K562 (cell line): Measurements from ENCODE around the gene KMT2C. TPM values are rescaled to one million over a fixed set of nuclear protein-coding genes. Genes with fewer than 3 reads are reported as not detected.
A peak's percentile ranks its signal among the peaks of the same experiment; 100 is the strongest.

ENCODE experiments used
- DEAF1 ChIP-seq: fragments of 450-650 bp; formaldehyde crosslinking; IDR thresholded peaks from 2 replicates; pipeline ENCODE4 v1.4.0; 2020; ENCODE audit warnings: mild to moderate bottlenecking, moderate library complexity
- EP400 ChIP-seq: fragments of 450-650 bp; IDR thresholded peaks from 2 replicates; pipeline ENCODE4 v1.6.1; 2017; ENCODE audit warnings: antibody characterized with exemption, mild to moderate bottlenecking, moderate library complexity
- ILF3 ChIP-seq: fragments of 450-650 bp; IDR thresholded peaks from 2 replicates; pipeline ENCODE4 v1.6.1; 2018; ENCODE audit warnings: antibody characterized with exemption, mild to moderate bottlenecking, moderate library complexity, borderline replicate concordance
- REST ChIP-seq, 2 experiments: fragments of 450-650 bp; formaldehyde crosslinking in 1 of 2; IDR thresholded peaks; 2 replicates each; pipeline versions ENCODE4 v1.4.0 to v1.6.1; 2014 to 2020; ENCODE audit warnings: mild to moderate bottlenecking in 2 of 2, borderline replicate concordance in 1 of 2, low read depth in 1 of 2
- SRSF7 ChIP-seq: fragments of 200-400 bp; formaldehyde crosslinking; optimal IDR thresholded peaks from 2 replicates; pipeline ENCODE3; 2017; ENCODE audit warnings: mild to moderate bottlenecking, low read depth, low read length
- TEAD4 ChIP-seq, 2 experiments: sonication (generic) in 1 of 2; formaldehyde crosslinking in 1 of 2; IDR thresholded peaks; 2 replicates each; pipeline versions ENCODE4 v1.6.1 to v1.8.0; 2012 to 2022; ENCODE audit warnings: borderline replicate concordance in 1 of 2, inconsistent platforms in 1 of 2, low read length in 1 of 2, mild to moderate bottlenecking in 1 of 2, missing genetic modification reagents in 1 of 2
- ZNF274 ChIP-seq: IDR thresholded peaks from 2 replicates; pipeline ENCODE4 v1.6.1; 2011; ENCODE audit warnings: low read depth, mild to moderate bottlenecking, low read length, moderate library complexity, borderline replicate concordance
- ZNF512 ChIP-seq: IDR thresholded peaks from 2 replicates; pipeline ENCODE4 v1.6.1; 2016; ENCODE audit warnings: missing genetic modification characterization, missing compliant biosample characterization
- polyA plus RNA-seq, 8 experiments: library from polyadenylated mRNA; depleted of rRNA in 4 of 8; stranded (reverse) in 5 of 8; unstranded in 3 of 8; fragments of >200 nt; fragmentation: Nextera tagmentation in 2 of 8; fragmentation: Illumina TruSeq in 1 of 8; extraction: Ambion mirVana in 2 of 8; extraction: Trizol in 1 of 8; gene quantifications; 2 replicates each; pipeline versions ENCODE4 v1.2.1 to v1.2.3, GENCODE V29; 2011 to 2014; ENCODE audit warnings: inconsistent platforms in 1 of 8, missing spikeins in 1 of 8
- total RNA-seq, 7 experiments: library from RNA; depleted of rRNA in 6 of 7; stranded (reverse); fragments of >200 nt in 6 of 7; fragmentation: Illumina TruSeq in 2 of 7; extraction: Trizol in 2 of 7; gene quantifications; 2 replicates each; pipeline versions ENCODE4 v1.2.1 to v1.2.3, GENCODE V29; 2011 to 2021; ENCODE audit warnings: low replicate concordance in 1 of 7
- TF ChIP-seq, protein P1 (sequence below): fragments of 450-650 bp; IDR thresholded peaks from 2 replicates; pipeline ENCODE4 v1.6.1; 2016
- TF ChIP-seq, protein P2 (sequence below), 2 experiments: fragments of 450-650 bp; conservative IDR thresholded peaks; 2 replicates each; pipeline ENCODE4 v1.6.1; 2017; ENCODE audit warnings: mild to moderate bottlenecking in 2 of 2, moderate library complexity in 2 of 2

Gene KMT2C
- total and polyA plus RNA-seq, 9 of the 15 experiments (the other 6 are each of a cell fraction or from before 2014, with no cell fraction given) = 4.9 to 67.8 (median 27.1) TPM

- TF ChIP-seq REST (IDR thresholded peaks at IDR 0.05; ENCODE audit: borderline replicate concordance) = peak; percentile 80
- TF ChIP-seq REST (CRISPR knock-in tag; IDR thresholded peaks at IDR 0.05; ENCODE audit: low read depth) = no peak
- TF ChIP-seq, protein P1, sequence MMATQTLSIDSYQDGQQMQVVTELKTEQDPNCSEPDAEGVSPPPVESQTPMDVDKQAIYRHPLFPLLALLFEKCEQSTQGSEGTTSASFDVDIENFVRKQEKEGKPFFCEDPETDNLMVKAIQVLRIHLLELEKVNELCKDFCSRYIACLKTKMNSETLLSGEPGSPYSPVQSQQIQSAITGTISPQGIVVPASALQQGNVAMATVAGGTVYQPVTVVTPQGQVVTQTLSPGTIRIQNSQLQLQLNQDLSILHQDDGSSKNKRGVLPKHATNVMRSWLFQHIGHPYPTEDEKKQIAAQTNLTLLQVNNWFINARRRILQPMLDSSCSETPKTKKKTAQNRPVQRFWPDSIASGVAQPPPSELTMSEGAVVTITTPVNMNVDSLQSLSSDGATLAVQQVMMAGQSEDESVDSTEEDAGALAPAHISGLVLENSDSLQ = peak; percentile 69
- TF ChIP-seq, protein P2, sequence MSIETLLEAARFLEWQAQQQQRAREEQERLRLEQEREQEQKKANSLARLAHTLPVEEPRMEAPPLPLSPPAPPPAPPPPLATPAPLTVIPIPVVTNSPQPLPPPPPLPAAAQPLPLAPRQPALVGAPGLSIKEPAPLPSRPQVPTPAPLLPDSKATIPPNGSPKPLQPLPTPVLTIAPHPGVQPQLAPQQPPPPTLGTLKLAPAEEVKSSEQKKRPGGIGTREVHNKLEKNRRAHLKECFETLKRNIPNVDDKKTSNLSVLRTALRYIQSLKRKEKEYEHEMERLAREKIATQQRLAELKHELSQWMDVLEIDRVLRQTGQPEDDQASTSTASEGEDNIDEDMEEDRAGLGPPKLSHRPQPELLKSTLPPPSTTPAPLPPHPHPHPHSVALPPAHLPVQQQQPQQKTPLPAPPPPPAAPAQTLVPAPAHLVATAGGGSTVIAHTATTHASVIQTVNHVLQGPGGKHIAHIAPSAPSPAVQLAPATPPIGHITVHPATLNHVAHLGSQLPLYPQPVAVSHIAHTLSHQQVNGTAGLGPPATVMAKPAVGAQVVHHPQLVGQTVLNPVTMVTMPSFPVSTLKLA (conservative IDR thresholded peaks at IDR 0.05) = peak; percentile 39 to 68; a peak in 2 of 4 replicates
- TF ChIP-seq ZNF512 (tag) = peak; percentile 65
- peak; percentile 39 for TF ChIP-seq TEAD4 (IDR thresholded peaks at IDR 0.05; ENCODE audit: low read length)
- no peak for TF ChIP-seq TEAD4 (CRISPR knock-in tag; IDR thresholded peaks at IDR 0.05; ENCODE audit: borderline replicate concordance)
- peak; percentile 66 for TF ChIP-seq DEAF1 (CRISPR knock-in tag)
- peak; percentile 34; the same call in 1 of the 2 replicates for TF ChIP-seq EP400
- no peak for TF ChIP-seq SRSF7
- TF ChIP-seq ILF3 = 0 out of 2 replicates have a peak, but pooled peaks have one; percentile 33
- no peak for TF ChIP-seq ZNF274
Observed at GRCh38 chr7:152341039-152341913, 94.5 kb downstream of the KMT2C start (continued).
